ENCODE data around the gene AGFG1.

AGFG1 gene

DNA sequence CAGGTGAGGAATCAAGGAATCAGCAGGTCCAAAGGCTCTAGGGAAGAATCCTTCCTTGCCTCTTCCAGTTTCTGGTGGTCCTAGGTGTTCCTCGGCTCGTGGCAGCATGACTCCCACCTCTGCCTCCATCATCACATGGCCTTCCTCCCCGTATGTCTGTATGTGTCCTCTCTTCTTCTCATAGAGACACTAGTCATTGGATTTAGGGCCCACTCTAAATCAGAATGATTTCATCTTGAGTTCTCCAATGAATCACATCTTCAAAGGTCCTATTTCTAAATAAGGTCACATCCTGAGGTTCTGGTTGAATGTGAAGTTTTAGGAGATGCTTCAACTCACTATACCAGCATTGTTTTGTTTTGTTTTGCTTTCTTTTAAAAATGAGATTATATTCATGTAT is 11.1 kb upstream of the AGFG1 start:
- Histone ChIP-seq H3K4me2 (ENCODE audit: insufficient read depth, low read length, poor library complexity, severe bottlenecking) (no peak overlapping the region), H2BK5ac (ENCODE audit: low read length) (no peak overlapping the region), H4K91ac (ENCODE audit: low read depth, low read length, poor library complexity) (no peak overlapping the region), H3K18ac (ENCODE audit: low read length) (no peak overlapping the region), H3K36me3 (replicated peaks in 1 of 2; ENCODE audit: control insufficient read depth in 2 of 2, insufficient read depth in 2 of 2, low read length in 2 of 2) (no peaks in the 10 kb centered on the region), H3K4ac (ENCODE audit: low read length) (no peak overlapping the region), H2BK15ac (ENCODE audit: low read length) (no peak overlapping the region), H3K23ac (ENCODE audit: low read depth, low read length, poor library complexity) (no peak overlapping the region), H3K9me3 (replicated peaks in 1 of 2; ENCODE audit: control insufficient read depth in 2 of 2, insufficient read depth in 1 of 2, low read depth in 1 of 2, low read length in 2 of 2) (no peaks in the 10 kb centered on the region), H3K27ac (replicated peaks; ENCODE audit: low read length) (no peak overlapping the region), H2AK5ac (ENCODE audit: low read depth, low read length) (no peak overlapping the region), H3K4me1 (ENCODE audit: control insufficient read depth in 2 of 2, insufficient read depth in 1 of 2, low read depth in 1 of 2, low read length in 2 of 2) (peaks cover 0 to 8% of the 10 kb centered on the region in 2 donors), H3K27me3 (ENCODE audit: control insufficient read depth in 3 of 3, insufficient read depth in 3 of 3, low read depth in 1 of 3, low read length in 3 of 3) (no peaks in the 10 kb centered on the region), H3K79me1 (ENCODE audit: low read depth, low read length) (no peaks in the 10 kb centered on the region), H2BK12ac (ENCODE audit: low read length) (no peak overlapping the region), H3K14ac (ENCODE audit: low read length) (no peak overlapping the region), H4K8ac (ENCODE audit: low read depth, low read length) (no peak overlapping the region), H3K4me3 (ENCODE audit: low read length in 2 of 2) (no peak overlapping the region), H2BK120ac (ENCODE audit: low read depth, low read length) (no peak overlapping the region), H3K9ac (ENCODE audit: low read depth, low read length, poor library complexity) (no peak overlapping the region), H2AFZ (ENCODE audit: low read length) (no peak overlapping the region)
- WGBS, 2 donors (ENCODE audit: extremely low coverage in 2 of 2, insufficient read length in 2 of 2, insufficient replicate concordance in 1 of 2): no CpG with 5 or more reads among the region's 3 CpGs
- no peak for DNase-seq (ENCODE audit: low spot score)

GRCh38 chr2:227461811-227462461 is 10.0 kb upstream of the AGFG1 start:
- Histone ChIP-seq H3K4me1 (ENCODE audit: control insufficient read depth in 2 of 2, insufficient read depth in 1 of 2, low read depth in 1 of 2, low read length in 2 of 2) (peaks cover 0 to 5% of the 10 kb centered on the region in 2 donors), H3K36me3 (replicated peaks in 1 of 2; ENCODE audit: control insufficient read depth in 2 of 2, insufficient read depth in 2 of 2, low read length in 2 of 2) (no peaks in the 10 kb centered on the region), H3K4ac (ENCODE audit: low read length) (no peak overlapping the region), H3K4me3 (ENCODE audit: low read length in 2 of 2) (no peak overlapping the region), H3K9ac (ENCODE audit: low read depth, low read length, poor library complexity) (no peak overlapping the region), H2BK5ac (ENCODE audit: low read length) (no peak overlapping the region), H2AK5ac (ENCODE audit: low read depth, low read length) (no peak overlapping the region), H4K91ac (ENCODE audit: low read depth, low read length, poor library complexity) (no peak overlapping the region), H3K27ac (replicated peaks; ENCODE audit: low read length) (no peak overlapping the region), H3K4me2 (ENCODE audit: insufficient read depth, low read length, poor library complexity, severe bottlenecking) (no peak overlapping the region), H3K79me1 (ENCODE audit: low read depth, low read length) (no peaks in the 10 kb centered on the region), H3K9me3 (replicated peaks in 1 of 2; ENCODE audit: control insufficient read depth in 2 of 2, insufficient read depth in 1 of 2, low read depth in 1 of 2, low read length in 2 of 2) (no peaks in the 10 kb centered on the region), H2BK120ac (ENCODE audit: low read depth, low read length) (no peak overlapping the region), H3K18ac (ENCODE audit: low read length) (no peak overlapping the region), H2BK15ac (ENCODE audit: low read length) (no peak overlapping the region), H2BK12ac (ENCODE audit: low read length) (no peak overlapping the region), H4K8ac (ENCODE audit: low read depth, low read length) (no peak overlapping the region), H3K23ac (ENCODE audit: low read depth, low read length, poor library complexity) (no peak overlapping the region), H2AFZ (ENCODE audit: low read length) (no peak overlapping the region), H3K14ac (ENCODE audit: low read length) (no peak overlapping the region), H3K27me3 (ENCODE audit: control insufficient read depth in 3 of 3, insufficient read depth in 3 of 3, low read depth in 1 of 3, low read length in 3 of 3) (no peaks in the 10 kb centered on the region)
- no peak for DNase-seq (ENCODE audit: low spot score)
- WGBS, 2 donors (ENCODE audit: extremely low coverage in 2 of 2, insufficient read length in 2 of 2, insufficient replicate concordance in 1 of 2): no CpG with 5 or more reads among the region's 4 CpGs

DNA sequence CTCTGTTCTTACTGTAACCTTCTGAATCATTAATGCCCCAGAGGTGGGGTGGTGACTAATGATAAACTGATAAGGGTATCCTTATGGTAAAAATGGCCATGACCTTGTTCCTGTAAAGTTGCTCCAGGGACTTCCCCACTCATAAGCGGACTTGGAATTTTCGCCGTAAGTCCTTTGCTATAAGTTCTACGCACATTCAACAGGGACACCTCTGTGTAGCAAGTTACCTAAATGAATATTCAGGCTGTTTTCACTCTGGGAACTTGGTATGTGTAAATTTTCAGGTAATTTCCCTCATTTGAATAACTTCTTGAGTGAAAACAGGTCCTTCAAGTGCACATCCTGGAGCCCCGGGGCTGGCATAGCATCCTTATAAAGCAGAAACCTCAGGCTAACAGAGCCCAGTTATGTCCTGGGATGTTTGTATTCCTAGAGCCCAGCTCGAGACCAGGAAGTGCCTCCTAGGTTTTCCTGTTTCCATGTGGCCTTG is 9.4 kb upstream of the AGFG1 start:
- Histone ChIP-seq H2AFZ (ENCODE audit: low read length) (no peak overlapping the region), H3K9ac (ENCODE audit: low read depth, low read length, poor library complexity) (no peak overlapping the region), H2BK15ac (ENCODE audit: low read length) (no peak overlapping the region), H3K4me3 (ENCODE audit: low read length in 2 of 2) (no peak overlapping the region), H3K79me1 (ENCODE audit: low read depth, low read length) (no peaks in the 10 kb centered on the region), H3K14ac (ENCODE audit: low read length) (no peak overlapping the region), H3K23ac (ENCODE audit: low read depth, low read length, poor library complexity) (no peak overlapping the region), H3K27me3 (ENCODE audit: control insufficient read depth in 3 of 3, insufficient read depth in 3 of 3, low read depth in 1 of 3, low read length in 3 of 3) (no peaks in the 10 kb centered on the region), H3K4me2 (ENCODE audit: insufficient read depth, low read length, poor library complexity, severe bottlenecking) (no peak overlapping the region), H2AK5ac (ENCODE audit: low read depth, low read length) (no peak overlapping the region), H2BK5ac (ENCODE audit: low read length) (no peak overlapping the region), H3K9me3 (replicated peaks in 1 of 2; ENCODE audit: control insufficient read depth in 2 of 2, insufficient read depth in 1 of 2, low read depth in 1 of 2, low read length in 2 of 2) (no peaks in the 10 kb centered on the region), H4K8ac (ENCODE audit: low read depth, low read length) (no peak overlapping the region), H2BK120ac (ENCODE audit: low read depth, low read length) (no peak overlapping the region), H2BK12ac (ENCODE audit: low read length) (no peak overlapping the region), H3K4ac (ENCODE audit: low read length) (no peak overlapping the region), H3K27ac (replicated peaks; ENCODE audit: low read length) (no peak overlapping the region), H3K18ac (ENCODE audit: low read length) (no peak overlapping the region), H3K36me3 (replicated peaks in 1 of 2; ENCODE audit: control insufficient read depth in 2 of 2, insufficient read depth in 2 of 2, low read length in 2 of 2) (no peaks in the 10 kb centered on the region), H3K4me1 (ENCODE audit: control insufficient read depth in 2 of 2, insufficient read depth in 1 of 2, low read depth in 1 of 2, low read length in 2 of 2) (peaks cover 0 to 5% of the 10 kb centered on the region in 2 donors), H4K91ac (ENCODE audit: low read depth, low read length, poor library complexity) (no peak overlapping the region)
- WGBS, 2 donors (ENCODE audit: extremely low coverage in 2 of 2, insufficient read length in 2 of 2, insufficient replicate concordance in 1 of 2): no CpG with 5 or more reads among the region's 6 CpGs
- DNase-seq (ENCODE audit: low spot score): no peak

GRCh38 chr2:227462972-227463931 is 8.7 kb upstream of the AGFG1 start:
- Histone ChIP-seq H3K4me3 (ENCODE audit: low read length in 2 of 2) (no peak overlapping the region), H2BK120ac (ENCODE audit: low read depth, low read length) (no peak overlapping the region), H2AK5ac (ENCODE audit: low read depth, low read length) (no peak overlapping the region), H2BK12ac (ENCODE audit: low read length) (no peak overlapping the region), H3K4me1 (ENCODE audit: control insufficient read depth in 2 of 2, insufficient read depth in 1 of 2, low read depth in 1 of 2, low read length in 2 of 2) (peaks cover 0 to 5% of the 10 kb centered on the region in 2 donors), H3K18ac (ENCODE audit: low read length) (no peak overlapping the region), H3K23ac (ENCODE audit: low read depth, low read length, poor library complexity) (no peak overlapping the region), H3K4ac (ENCODE audit: low read length) (no peak overlapping the region), H3K36me3 (replicated peaks in 1 of 2; ENCODE audit: control insufficient read depth in 2 of 2, insufficient read depth in 2 of 2, low read length in 2 of 2) (no peaks in the 10 kb centered on the region), H4K8ac (ENCODE audit: low read depth, low read length) (no peak overlapping the region), H3K27me3 (ENCODE audit: control insufficient read depth in 3 of 3, insufficient read depth in 3 of 3, low read depth in 1 of 3, low read length in 3 of 3) (no peaks in the 10 kb centered on the region), H3K4me2 (ENCODE audit: insufficient read depth, low read length, poor library complexity, severe bottlenecking) (peak overlapping the region; percentile 27), H3K14ac (ENCODE audit: low read length) (no peak overlapping the region), H3K9ac (ENCODE audit: low read depth, low read length, poor library complexity) (no peak overlapping the region), H2AFZ (ENCODE audit: low read length) (peak overlapping the region; percentile 75), H3K79me1 (ENCODE audit: low read depth, low read length) (no peaks in the 10 kb centered on the region), H2BK15ac (ENCODE audit: low read length) (no peak overlapping the region), H2BK5ac (ENCODE audit: low read length) (no peak overlapping the region), H3K9me3 (replicated peaks in 1 of 2; ENCODE audit: control insufficient read depth in 2 of 2, insufficient read depth in 1 of 2, low read depth in 1 of 2, low read length in 2 of 2) (no peaks in the 10 kb centered on the region), H3K27ac (replicated peaks; ENCODE audit: low read length) (peak overlapping the region; percentile 56), H4K91ac (ENCODE audit: low read depth, low read length, poor library complexity) (no peak overlapping the region)
- WGBS, 2 donors (ENCODE audit: extremely low coverage in 2 of 2, insufficient read length in 2 of 2, insufficient replicate concordance in 1 of 2): no CpG with 5 or more reads among the region's 13 CpGs
- no peak for DNase-seq (ENCODE audit: low spot score)

Measured in neuronal stem cell (in vitro differentiated cells).